ENCODE measurements around the gene MCMBP. TPM values are rescaled to one million over a fixed set of nuclear protein-coding genes. Genes with fewer than 3 reads are reported as not detected.

The MCMBP gene
- total and polyA plus RNA-seq, 2 donors (not counting 3 experiments of a cell fraction or from before 2014, with no cell fraction given): 44.8 to 62.5 TPM

GRCh38 chr10:119826771-119827170 is 45.9 kb downstream of the MCMBP start:
- Histone ChIP-seq H3K9ac (replicated peaks; ENCODE audit: extremely low read depth, insufficient read depth, low read length) (no peak overlapping the region), H3K4me3 (replicated peaks in 1 of 3; ENCODE audit: insufficient read depth in 1 of 3, low read depth in 1 of 3, low read length in 3 of 3) (no peak overlapping the region), H3K79me2 (ENCODE audit: control insufficient read depth, insufficient read depth, low read length) (no peaks in the 10 kb centered on the region), H3K4me1 (ENCODE audit: control insufficient read depth, extremely low read depth, insufficient read depth, low read length) (no peaks in the 10 kb centered on the region), H3K36me3 (ENCODE audit: control insufficient read depth in 2 of 2, extremely low read depth in 1 of 2, insufficient read depth in 2 of 2, low read length in 2 of 2) (peaks cover 9 to 32% of the 10 kb centered on the region in 2 experiments), H3K27ac (ENCODE audit: insufficient read depth, low read depth, low read length) (no peak overlapping the region), H2AFZ (ENCODE audit: low read depth, low read length) (no peak overlapping the region), H3K9me3 (replicated peaks; ENCODE audit: control insufficient read depth, insufficient read depth, low read length) (no peaks in the 10 kb centered on the region), H3K9me1 (replicated peaks; ENCODE audit: control insufficient read depth, extremely low read depth, insufficient read depth, low read length) (no peaks in the 10 kb centered on the region), H3K4me2 (ENCODE audit: insufficient read depth, low read length) (no peak overlapping the region), H4K20me1 (replicated peaks; ENCODE audit: control insufficient read depth, extremely low read depth, insufficient read depth, low read length) (no peaks in the 10 kb centered on the region), H3K27me3 (ENCODE audit: control insufficient read depth in 2 of 2, insufficient read depth in 2 of 2, low read length in 2 of 2) (no peaks in the 10 kb centered on the region)
- dilution Hi-C loops (cut with MboI; ENCODE audit: extremely low pct_ligation_motif_present, low sequenced_read_pairs): no loop called here
- BruUV-seq (replicated peaks): no TSS peak
- POLR2A ChIA-PET: no interaction called here
- CTCF ChIA-PET: interaction anchor here (1.0 kb wide), 1 partner anchor 101 kb away, joined by 3 read pairs; the partner anchor contains the start of gene INPP5F
- FAIRE-seq: no peak
- no peak for DNase-seq (ENCODE audit: low read depth, low spot score)
- intact Hi-C loops (cut with micrococcal nuclease): no loop called here
- no peak for TF ChIP-seq GATA2 (IDR thresholded peaks at IDR 0.05; ENCODE audit: insufficient read depth, insufficient read length, low read depth, low read length)
- no peak for TF ChIP-seq MAX (IDR thresholded peaks at IDR 0.05; ENCODE audit: insufficient read depth, insufficient read length)
- no peak for TF ChIP-seq POLR2A (IDR thresholded peaks at IDR 0.05; ENCODE audit: low read depth, low read length)
- peak; percentile 15 for TF ChIP-seq POLR2AphosphoS5 (IDR thresholded peaks at IDR 0.05; ENCODE audit: insufficient read depth, low read depth, low read length)
- peak; percentile 4 for TF ChIP-seq JUN (IDR thresholded peaks at IDR 0.05; ENCODE audit: borderline replicate concordance, insufficient read depth, insufficient read length, low read depth)
- no peak for TF ChIP-seq FOS (IDR thresholded peaks at IDR 0.05; ENCODE audit: borderline replicate concordance, insufficient read depth, low read length)
- TF ChIP-seq CTCF (IDR thresholded peaks at IDR 0.05; ENCODE audit: extremely low read depth in 1 of 2, insufficient read depth in 1 of 2, low read depth in 1 of 2, low read length in 2 of 2): no peak
- TF ChIP-seq EZH2 (IDR thresholded peaks at IDR 0.05; ENCODE audit: borderline replicate concordance, low read depth, low read length, severe bottlenecking): no peak
- no peak for TF ChIP-seq MYC (IDR thresholded peaks at IDR 0.05; ENCODE audit: low read depth, low read length)

Data from endothelial cell of umbilical vein (primary cell).